Measurements from ENCODE around the gene SCTR.

Gene SCTR

DNA sequence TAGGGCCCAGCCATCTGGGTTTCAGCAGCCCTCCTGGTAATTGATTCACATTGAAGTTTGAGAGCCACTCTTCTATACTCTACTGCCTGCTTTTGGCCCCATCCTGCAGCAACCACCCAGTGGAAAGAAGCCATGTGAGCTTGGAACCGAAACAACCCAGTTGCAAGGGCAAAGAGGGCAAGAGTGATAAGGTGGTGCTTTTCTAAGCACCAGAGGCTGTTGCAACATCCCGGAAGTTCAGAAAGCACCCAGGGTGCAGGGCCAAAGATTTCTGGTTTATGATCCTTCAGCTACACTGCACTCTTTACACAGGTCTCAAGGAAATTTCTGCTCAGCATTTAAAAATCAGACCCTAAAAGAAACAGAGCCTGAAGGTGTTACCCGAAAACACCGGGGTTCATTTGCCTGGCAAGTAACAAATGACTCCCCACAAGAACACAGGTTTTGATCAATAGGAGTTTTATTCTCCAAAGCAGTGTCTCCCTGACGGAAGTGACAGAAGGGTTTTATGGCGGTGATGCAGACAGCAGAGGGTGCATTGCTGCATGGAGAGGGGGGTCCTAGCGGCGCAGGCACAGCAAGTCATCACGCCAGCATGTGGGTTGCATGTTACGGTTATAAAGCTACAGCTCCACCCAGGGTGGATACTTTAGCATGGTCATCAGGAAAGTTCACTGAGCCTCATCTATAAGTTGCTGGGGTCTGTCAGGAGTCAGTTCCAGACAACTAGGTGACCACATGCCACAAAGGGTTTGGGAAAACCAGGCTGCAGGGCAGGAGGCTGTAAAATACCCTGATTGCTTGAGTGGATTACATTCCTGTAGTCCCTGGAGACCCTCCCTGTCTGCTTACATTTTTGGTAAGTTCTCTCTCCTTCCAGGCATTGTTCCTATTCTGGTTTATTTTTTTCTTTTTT lies 121.4 kb downstream of the SCTR start:
- no peak for DNase-seq

DNA sequence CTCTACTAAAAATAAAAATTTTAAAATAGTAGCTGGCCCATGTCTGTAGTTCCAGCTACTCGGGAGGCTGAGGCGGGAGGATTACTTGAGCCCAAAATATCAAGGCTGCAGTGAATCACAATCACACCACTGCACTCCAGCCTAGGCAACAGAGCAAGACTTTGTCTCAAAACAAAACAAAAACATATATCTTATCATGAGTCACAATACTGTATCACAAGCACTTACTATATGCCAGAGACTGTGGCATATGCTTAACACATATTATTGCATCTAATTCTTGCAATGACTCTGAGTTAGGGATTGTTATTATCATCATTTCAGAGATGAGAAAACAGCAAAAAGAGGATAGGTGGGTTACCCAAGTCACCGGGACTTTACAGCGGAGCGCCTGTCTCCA lies 122.2 kb downstream of the SCTR start:
- DNase-seq: no peak

DNA sequence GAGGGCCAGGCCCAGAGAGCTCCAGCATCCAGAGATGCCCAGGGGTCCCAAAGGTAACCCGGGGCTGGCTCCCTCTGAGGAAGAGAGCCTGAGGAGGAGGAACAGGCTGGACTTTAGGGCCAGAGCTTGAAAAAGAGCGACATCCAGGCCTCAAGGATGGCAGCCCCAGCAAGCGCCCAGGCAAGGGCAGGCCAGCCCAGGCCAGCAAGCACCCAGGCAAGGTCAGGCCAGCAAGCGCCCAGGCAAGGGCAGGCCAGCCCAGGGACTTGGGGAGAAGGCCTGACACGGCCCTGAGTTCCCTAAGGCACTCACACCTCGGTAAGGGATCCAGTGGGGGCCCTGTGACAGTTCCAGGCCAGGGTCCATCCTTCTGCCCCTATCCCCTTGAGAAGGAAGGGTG lies 127.1 kb downstream of the SCTR start:
- no peak for DNase-seq

DNA sequence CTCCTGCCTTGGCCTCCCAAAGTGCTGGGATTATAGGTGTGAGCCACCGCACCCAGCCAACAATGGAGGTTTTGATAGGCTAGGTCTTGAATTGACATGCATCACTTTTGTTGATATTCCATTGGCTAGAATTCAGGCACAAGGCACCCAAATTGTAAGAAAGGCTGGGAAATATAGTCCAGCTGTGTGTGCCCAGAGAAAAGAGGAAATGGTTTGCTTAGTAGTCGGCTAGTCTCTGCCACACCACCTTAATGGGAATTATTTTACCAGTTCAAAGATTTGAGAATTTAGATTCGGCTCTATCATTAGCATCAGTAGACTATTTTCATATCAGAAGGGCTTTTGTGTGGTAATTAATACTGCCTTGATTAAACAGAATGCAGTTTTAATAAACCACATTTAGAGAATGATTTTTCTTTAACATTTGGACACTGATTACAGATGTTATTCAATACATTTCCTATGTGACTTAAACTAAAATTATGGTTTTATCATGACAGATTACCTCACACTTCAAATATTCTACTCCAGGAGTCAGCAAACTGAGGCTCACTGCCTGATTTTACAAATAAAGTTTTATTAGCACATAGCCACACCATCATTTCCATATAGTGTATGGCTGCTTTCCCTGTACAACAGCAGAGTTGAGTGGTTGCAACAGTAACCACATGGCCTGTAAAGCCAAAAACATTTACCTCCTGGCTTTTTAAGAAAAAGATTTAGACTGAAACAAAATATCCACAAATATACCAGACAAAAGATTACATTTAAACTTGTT lies 130.1 kb downstream of the SCTR start:
- DNase-seq: no peak

All from activated effector memory CD4-positive, alpha-beta T cell treated with Interleukin-2 at 50 U/mL for 16 hours (primary cell).